Activated naive CD4-positive, alpha-beta T cell treated with anti-CD3 and anti-CD28 coated beads, Interleukin-2, amount 10 ng/mL, durations not matched to agents 7 days and 5 days (primary cell): ENCODE results near the gene USP21.

Source experiments
- CTCF ChIA-PET: fragments of 350-600 bp; sonication (Branson Sonifier 250); formaldehyde crosslinking; loops from one replicate; lab custom pipeline; 2021; ENCODE audit warnings: antibody characterized with exemption; lab: Charles Lee
- DNase-seq: peaks from one replicate; pipeline ENCODE4 v3.0.0-alpha.2; 2020
- H3K27ac Mint-ChIP-seq: one replicate; pipeline ENCODE4 v1.8.0; 2021; ENCODE audit warnings: mild to moderate bottlenecking, moderate library complexity, mixed read lengths
- H3K27me3 Mint-ChIP-seq: one replicate; pipeline ENCODE4 v1.8.0; 2021; ENCODE audit warnings: mild to moderate bottlenecking, mixed read lengths
- H3K36me3 Mint-ChIP-seq: one replicate; pipeline ENCODE4 v1.8.0; 2021; ENCODE audit warnings: mixed read lengths
- H3K4me1 Mint-ChIP-seq: one replicate; pipeline ENCODE4 v1.8.0; 2021; ENCODE audit warnings: mixed read lengths
- H3K4me3 Mint-ChIP-seq: one replicate; pipeline ENCODE4 v1.8.0; 2021; ENCODE audit warnings: mild to moderate bottlenecking, moderate library complexity, mixed read lengths
- H3K9me3 Mint-ChIP-seq: one replicate; pipeline ENCODE4 v1.8.0; 2021; ENCODE audit warnings: mixed read lengths

Gene USP21

DNA sequence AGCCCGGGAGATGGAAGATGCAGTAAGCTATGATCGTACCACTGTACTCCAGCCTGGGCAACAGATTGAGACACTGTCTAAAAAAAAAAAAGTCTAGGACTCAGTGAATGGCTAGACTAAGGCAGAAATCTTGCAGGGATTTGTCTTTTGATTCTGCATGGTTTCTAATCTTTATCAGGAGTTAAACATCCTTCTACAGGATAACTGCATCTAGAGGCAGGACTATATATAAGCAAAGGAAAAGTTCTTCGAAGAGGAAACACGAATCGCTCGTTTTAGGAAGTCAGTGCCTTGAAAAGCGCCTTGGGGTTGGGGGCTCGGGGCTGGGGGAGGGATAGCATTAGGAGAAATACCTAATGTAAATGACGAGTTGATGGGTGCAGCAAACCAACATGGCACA is 6.1 kb upstream of the USP21 start:
- H3K9me3 Mint-ChIP-seq, result no peaks in the 10 kb centered on the region
- peaks cover 30% of the 10 kb centered on the region for H3K4me1 Mint-ChIP-seq
- H3K4me3 Mint-ChIP-seq, result peak overlapping the region; percentile 90
- H3K27me3 Mint-ChIP-seq, result no peaks in the 10 kb centered on the region
- no peak for DNase-seq
- peak overlapping the region; percentile 99 for H3K27ac Mint-ChIP-seq
- peaks cover 22% of the 10 kb centered on the region for H3K36me3 Mint-ChIP-seq
- CTCF ChIA-PET, result interaction anchor here (0.6 to 2.5 kb wide), 3 partner anchors 13 to 82 kb away, joined by 4 to 7 read pairs (median 4); partner anchors contain the start of gene PPOX

DNA sequence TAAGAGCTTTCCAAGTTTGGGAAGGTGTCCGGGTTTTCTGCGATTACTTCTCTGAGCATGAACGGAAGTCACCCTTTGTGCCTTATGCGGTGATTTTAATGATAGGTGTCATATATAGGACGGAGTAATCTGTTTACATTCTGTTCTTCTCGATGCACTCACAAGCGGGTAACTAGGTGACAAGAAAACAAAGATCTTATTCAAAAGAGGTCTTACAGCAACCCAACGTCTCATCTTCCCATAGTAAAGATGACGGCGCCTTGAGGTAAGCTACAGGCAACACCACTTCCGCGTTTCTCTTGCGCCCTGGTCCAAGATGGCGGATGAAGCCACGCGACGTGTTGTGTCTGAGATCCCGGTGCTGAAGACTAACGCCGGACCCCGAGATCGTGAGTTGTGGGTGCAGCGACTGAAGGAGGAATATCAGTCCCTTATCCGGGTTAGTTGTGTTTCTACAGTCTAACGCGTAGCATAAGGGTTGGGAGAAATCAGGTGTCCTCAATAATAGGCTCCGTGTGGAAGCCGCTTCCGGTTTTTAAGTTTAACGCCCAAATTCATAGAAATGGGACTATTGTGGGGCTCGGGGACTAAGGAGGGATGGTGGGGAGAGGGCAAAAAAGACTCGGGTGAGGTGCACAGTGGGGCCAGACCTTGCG is 5.5 kb upstream of the USP21 start, which contains the start of gene UFC1:
Gene UFC1, plus strand, starts transcription at position 297 of the 656 bp plus-strand sequence. Its CDS starts 20 bp downstream, at position 317.
- Mint-ChIP-seq H3K4me1 (peaks cover 36% of the 10 kb centered on the region), H3K36me3 (peaks cover 28% of the 10 kb centered on the region), H3K4me3 (peak within 1 kb of the TSS; percentile 90), H3K27ac (peak within 1 kb of the TSS; percentile 99), H3K27me3 (no peaks in the 10 kb centered on the region), H3K9me3 (no peaks in the 10 kb centered on the region)
- CTCF ChIA-PET, result interaction anchor here (0.6 to 2.5 kb wide), 4 partner anchors 10 to 83 kb away, joined by 3 to 7 read pairs (median 4); partner anchors contain the start of gene PPOX
- peak; percentile 90 for DNase-seq

DNA sequence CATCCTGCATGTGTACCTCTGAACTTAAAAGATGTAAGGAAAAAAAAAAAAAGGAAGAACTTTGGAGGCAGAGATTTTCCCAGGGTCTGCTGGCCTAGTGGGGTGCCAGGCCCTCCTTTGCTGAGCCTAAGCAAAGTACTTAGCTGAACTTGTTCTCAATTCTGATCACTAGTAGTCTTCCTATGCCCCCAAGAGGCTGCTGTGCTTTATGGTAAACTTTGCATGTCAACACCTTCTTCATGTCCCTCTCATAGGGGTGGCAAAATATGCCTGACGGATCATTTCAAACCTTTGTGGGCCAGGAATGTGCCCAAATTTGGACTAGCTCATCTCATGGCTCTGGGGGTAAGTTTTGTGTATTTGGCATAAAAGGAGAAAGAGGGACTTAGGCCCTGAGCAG is 1.4 kb upstream of the USP21 start:
- Mint-ChIP-seq H3K27me3 (no peaks in the 10 kb centered on the region), H3K4me1 (peaks cover 59% of the 10 kb centered on the region), H3K27ac (no peak overlapping the region), H3K4me3 (peak overlapping the region; percentile 89), H3K9me3 (no peaks in the 10 kb centered on the region), H3K36me3 (peaks cover 50% of the 10 kb centered on the region)
- no peak for DNase-seq
- CTCF ChIA-PET, result interaction anchor here (1.3 to 3.7 kb wide), 7 partner anchors 8 to 224 kb away, joined by 3 to 24 read pairs (median 4); partner anchors contain the start of gene PPOX

DNA sequence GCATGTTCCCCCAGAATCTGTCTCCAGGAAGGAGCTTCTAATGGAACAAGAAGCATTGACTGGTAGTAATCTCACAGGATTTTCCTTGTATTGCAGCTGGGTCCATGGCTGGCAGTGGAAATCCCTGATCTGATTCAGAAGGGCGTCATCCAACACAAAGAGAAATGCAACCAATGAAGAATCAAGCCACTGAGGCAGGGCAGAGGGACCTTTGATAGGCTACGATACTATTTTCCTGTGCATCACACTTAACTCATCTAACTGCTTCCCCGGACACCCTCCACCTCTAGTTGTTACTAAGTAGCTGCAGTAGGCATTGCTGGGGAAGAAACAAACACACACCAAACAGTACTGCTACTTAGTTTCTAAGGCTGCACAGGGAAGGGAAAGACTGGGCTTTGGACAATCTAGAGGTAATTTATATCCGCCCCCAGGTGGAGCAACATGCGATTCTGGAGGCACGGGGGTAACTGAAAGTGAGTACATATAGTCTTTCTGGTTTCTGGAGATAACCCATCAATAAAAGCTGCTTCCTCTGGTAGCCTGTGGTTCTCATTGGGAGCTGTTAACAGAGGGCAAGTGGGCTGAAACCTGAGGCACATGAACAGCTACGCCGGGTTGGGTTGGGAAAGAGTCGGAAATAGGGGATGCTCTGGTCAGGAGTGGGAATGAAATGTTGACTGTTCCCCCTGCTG is 837 bp upstream of the USP21 start:
- Mint-ChIP-seq H3K9me3 (no peaks in the 10 kb centered on the region), H3K4me3 (peak overlapping the region; percentile 89), H3K36me3 (peaks cover 55% of the 10 kb centered on the region), H3K27ac (peak overlapping the region; percentile 85), H3K4me1 (peaks cover 57% of the 10 kb centered on the region), H3K27me3 (no peaks in the 10 kb centered on the region)
- CTCF ChIA-PET, result interaction anchor here (1.3 to 1.9 kb wide), 6 partner anchors 8 to 223 kb away, joined by 3 to 6 read pairs (median 4); no protein-coding TSS in a partner anchor
- DNase-seq, result no peak

DNA sequence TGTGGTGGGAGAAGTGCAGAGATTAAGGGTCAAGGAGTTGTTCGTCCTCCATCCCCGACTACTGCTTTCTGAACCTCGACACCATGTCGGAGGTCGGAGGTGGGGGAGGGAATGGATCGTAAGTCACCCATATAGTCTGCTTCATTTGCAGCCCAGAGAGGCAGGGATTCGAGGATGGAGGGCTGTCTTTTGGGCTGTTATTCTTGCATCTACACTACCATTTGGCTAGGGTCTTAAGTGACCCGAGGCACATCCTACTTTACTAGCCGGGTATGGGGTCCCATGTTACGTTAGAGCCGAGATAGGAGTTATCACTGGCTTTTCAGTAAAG is 578 bp downstream of the USP21 start:
- H3K27me3 Mint-ChIP-seq, result no peaks in the 10 kb centered on the region
- H3K27ac Mint-ChIP-seq, result peak overlapping the region; percentile 82
- peaks cover 55% of the 10 kb centered on the region for H3K4me1 Mint-ChIP-seq
- H3K9me3 Mint-ChIP-seq, result no peaks in the 10 kb centered on the region
- no peak for DNase-seq
- peak overlapping the region; percentile 89 for H3K4me3 Mint-ChIP-seq
- peaks cover 56% of the 10 kb centered on the region for H3K36me3 Mint-ChIP-seq
- CTCF ChIA-PET, result interaction anchor here (1.8 kb wide), 1 partner anchor 21 kb away, joined by 3 read pairs; no protein-coding TSS in a partner anchor

DNA sequence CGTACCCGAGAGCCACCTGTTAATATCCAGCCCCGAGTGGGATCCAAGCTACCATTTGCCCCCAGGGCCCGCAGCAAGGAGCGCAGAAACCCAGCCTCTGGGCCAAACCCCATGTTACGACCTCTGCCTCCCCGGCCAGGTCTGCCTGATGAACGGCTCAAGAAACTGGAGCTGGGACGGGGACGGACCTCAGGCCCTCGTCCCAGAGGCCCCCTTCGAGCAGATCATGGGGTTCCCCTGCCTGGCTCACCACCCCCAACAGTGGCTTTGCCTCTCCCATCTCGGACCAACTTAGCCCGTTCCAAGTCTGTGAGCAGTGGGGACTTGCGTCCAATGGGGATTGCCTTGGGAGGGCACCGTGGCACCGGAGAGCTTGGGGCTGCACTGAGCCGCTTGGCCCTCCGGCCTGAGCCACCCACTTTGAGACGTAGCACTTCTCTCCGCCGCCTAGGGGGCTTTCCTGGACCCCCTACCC is 1.4 kb downstream of the USP21 start:
- no peak for DNase-seq
- Mint-ChIP-seq H3K27ac (no peak overlapping the region), H3K36me3 (peaks cover 52% of the 10 kb centered on the region), H3K27me3 (no peaks in the 10 kb centered on the region), H3K4me3 (peak overlapping the region; percentile 89), H3K9me3 (no peaks in the 10 kb centered on the region), H3K4me1 (peaks cover 54% of the 10 kb centered on the region)
- CTCF ChIA-PET, result no interaction called here

DNA sequence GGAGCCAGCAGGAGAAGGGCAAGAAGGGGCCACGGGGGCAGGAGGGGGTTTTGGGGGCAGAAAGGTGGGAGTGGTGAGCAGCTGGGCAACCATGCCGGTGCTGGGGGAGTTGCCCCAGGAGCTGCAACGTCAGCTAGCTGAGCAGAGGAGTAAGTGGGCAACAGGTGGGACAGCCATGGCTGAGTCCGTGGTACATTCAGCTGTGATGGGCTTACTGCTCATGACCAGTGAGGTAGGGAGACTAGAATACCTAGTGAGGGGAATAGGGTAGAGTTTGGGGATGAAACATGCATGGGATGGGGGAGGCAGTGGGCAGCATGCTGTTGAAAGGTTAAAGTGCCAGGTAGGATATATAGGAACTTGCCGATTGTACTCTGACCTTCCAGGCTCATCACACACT is 2.4 kb downstream of the USP21 start:
- DNase-seq, result no peak
- H3K9me3 Mint-ChIP-seq, result no peaks in the 10 kb centered on the region
- peaks cover 56% of the 10 kb centered on the region for H3K4me1 Mint-ChIP-seq
- CTCF ChIA-PET, result no interaction called here
- no peak overlapping the region for H3K27ac Mint-ChIP-seq
- peaks cover 50% of the 10 kb centered on the region for H3K36me3 Mint-ChIP-seq
- no peak overlapping the region for H3K4me3 Mint-ChIP-seq
- H3K27me3 Mint-ChIP-seq, result no peaks in the 10 kb centered on the region

DNA sequence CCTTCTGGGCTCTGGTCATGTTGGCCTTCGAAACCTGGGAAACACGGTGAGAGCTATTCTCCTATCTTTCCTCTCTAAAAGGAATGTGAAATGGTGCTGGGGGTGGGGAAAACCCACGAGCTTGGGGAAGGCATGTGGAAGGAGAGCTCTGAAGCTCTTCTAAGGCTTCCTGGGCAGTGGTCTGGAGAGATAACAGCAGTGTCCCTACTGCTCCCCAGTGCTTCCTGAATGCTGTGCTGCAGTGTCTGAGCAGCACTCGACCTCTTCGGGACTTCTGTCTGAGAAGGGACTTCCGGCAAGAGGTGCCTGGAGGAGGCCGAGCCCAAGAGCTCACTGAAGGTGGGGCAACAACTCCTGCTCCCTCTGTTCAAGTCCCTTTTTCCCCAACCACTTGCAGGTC is 2.8 kb downstream of the USP21 start:
- Mint-ChIP-seq H3K9me3 (no peaks in the 10 kb centered on the region), H3K4me3 (no peak overlapping the region), H3K27me3 (no peaks in the 10 kb centered on the region), H3K4me1 (peaks cover 59% of the 10 kb centered on the region), H3K27ac (no peak overlapping the region), H3K36me3 (peaks cover 48% of the 10 kb centered on the region)
- DNase-seq, result no peak
- CTCF ChIA-PET, result no interaction called here

DNA sequence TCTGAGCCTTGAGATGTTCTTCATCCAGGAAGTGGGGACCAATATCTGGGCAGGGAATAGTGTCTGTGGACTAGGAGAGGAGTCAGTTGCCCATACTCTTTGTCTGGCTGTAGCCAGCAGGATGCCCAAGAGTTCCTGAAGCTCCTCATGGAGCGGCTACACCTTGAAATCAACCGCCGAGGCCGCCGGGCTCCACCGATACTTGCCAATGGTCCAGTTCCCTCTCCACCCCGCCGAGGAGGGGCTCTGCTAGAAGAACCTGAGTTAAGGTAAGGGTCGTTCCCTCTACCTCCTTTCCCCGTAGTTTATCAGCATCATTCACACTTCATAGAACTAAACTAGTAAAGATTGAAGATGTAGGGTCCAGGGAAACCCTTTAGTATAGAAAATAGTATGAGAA is 3.5 kb downstream of the USP21 start:
- CTCF ChIA-PET, result no interaction called here
- Mint-ChIP-seq H3K27ac (no peak overlapping the region), H3K36me3 (peaks cover 42% of the 10 kb centered on the region), H3K27me3 (no peaks in the 10 kb centered on the region), H3K4me1 (peaks cover 60% of the 10 kb centered on the region), H3K4me3 (no peak overlapping the region), H3K9me3 (no peaks in the 10 kb centered on the region)
- no peak for DNase-seq

DNA sequence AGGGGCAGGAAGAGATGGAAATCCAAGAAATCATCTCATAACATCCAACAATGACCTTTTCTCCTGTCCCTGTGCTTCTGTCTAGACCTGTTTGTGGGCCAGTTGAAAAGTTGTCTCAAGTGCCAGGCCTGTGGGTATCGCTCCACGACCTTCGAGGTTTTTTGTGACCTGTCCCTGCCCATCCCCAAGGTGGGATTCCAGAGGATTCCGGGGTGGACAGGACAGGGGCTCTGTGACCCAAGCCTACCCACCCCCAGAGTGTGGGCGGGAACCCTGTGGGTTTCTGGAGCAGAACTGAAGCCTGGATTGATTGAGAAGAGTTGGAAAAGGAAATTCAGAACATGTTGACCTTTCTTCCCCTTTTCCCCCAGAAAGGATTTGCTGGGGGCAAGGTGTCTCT is 4.5 kb downstream of the USP21 start:
- Mint-ChIP-seq H3K4me1 (peaks cover 58% of the 10 kb centered on the region), H3K27me3 (no peaks in the 10 kb centered on the region), H3K4me3 (no peak overlapping the region), H3K9me3 (no peaks in the 10 kb centered on the region), H3K36me3 (peaks cover 35% of the 10 kb centered on the region), H3K27ac (no peak overlapping the region)
- DNase-seq, result no peak
- CTCF ChIA-PET, result interaction anchor here (3.6 kb wide), 1 partner anchor 219 kb away, joined by 28 read pairs; no protein-coding TSS in a partner anchor

DNA sequence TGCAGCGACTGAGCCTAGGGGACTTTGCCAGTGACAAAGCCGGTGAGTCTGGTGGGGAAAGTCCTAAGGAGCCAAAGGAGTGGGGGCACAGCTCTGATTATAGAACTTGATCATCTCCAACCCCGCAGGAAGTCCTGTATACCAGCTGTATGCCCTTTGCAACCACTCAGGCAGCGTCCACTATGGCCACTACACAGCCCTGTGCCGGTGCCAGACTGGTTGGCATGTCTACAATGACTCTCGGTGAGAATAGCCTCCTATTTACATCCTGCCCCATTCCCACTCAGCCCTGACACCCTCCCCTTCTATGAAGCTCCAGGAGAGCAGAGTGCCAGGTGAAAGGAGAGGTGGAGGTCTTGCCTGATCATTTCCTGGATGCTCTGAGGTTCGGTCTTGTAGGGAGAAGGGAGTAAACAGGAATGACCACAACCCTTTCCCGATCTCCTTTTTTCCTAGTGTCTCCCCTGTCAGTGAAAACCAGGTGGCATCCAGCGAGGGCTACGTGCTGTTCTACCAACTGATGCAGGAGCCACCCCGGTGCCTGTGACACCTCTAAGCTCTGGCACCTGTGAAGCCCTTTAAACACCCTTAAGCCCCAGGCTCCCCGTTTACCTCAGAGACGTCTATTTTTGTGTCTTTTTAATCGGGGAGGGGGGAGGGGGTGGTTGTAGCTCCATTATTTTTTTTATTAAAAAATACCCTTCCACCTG is 5.8 kb downstream of the USP21 start:
- Mint-ChIP-seq H3K4me3 (peak overlapping the region; percentile 43), H3K27ac (peak overlapping the region; percentile 97), H3K9me3 (no peaks in the 10 kb centered on the region), H3K36me3 (peaks cover 34% of the 10 kb centered on the region), H3K4me1 (peaks cover 53% of the 10 kb centered on the region), H3K27me3 (no peaks in the 10 kb centered on the region)
- CTCF ChIA-PET, result interaction anchor here (1.0 to 4.2 kb wide), 20 partner anchors 9 to 218 kb away, joined by 3 to 28 read pairs (median 6); partner anchors contain the start of genes CFAP126, NDUFS2, SDHC and TOMM40L
- no peak for DNase-seq

DNA sequence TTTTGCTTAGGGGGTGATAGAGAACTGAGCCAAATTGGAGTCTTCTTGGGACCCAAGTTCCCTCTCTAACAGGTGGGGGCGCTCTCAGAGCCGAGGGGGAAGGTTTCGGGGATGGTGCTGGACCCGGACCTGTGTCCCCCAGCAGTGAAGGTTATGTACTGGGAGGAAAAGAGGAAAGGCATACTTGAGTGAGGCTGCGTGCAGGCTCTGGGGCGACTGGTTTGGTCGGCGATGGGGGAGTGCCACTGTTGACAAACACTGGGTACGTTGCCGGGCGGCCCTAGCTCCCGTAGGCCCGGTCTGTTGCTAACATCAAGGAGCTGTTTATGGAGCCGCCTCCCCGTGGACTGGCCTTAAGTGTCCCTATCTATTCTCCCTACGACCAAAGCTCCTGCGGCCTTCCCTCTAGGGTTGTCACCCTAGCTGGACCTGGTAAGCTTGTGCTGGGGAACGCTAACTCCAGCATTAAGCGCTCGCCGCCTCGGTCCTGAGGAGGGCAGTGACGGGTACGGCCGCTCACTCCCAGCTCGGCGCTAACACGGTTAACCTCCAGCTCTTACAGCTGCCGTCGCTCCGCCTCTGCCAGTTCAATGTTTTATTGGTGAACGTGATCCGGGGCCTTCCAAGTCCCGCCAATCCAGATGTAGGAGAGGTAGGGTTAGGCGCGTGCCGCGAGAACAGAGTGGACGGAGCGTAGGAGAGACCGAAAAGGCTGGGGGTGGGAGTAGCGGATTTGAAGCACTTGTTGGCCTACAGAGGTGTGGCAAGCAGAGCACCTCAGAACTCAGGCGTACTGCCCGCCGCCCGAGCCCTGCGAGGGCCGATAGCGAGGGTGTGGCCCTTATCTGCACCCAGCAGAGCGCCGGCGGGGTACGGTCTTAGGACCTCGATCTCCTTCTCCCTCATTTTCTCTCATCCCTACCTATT is 6.7 kb downstream of the USP21 start, which contains the start of gene PPOX:
Gene PPOX, plus strand, starts transcription at position 685 of the 927 bp plus-strand sequence. CDS start 422 bp downstream, outside the sequence.
- no peaks in the 10 kb centered on the region for H3K27me3 Mint-ChIP-seq
- peak within 1 kb of the TSS; percentile 74 for H3K4me3 Mint-ChIP-seq
- H3K27ac Mint-ChIP-seq, result peak within 1 kb of the TSS; percentile 97
- H3K9me3 Mint-ChIP-seq, result no peaks in the 10 kb centered on the region
- CTCF ChIA-PET, result interaction anchor here (0.9 to 4.2 kb wide), 24 partner anchors 7 to 217 kb away, joined by 3 to 28 read pairs (median 6); partner anchors contain the start of genes APOA2, CFAP126, NDUFS2 and SDHC
- peaks cover 36% of the 10 kb centered on the region for H3K36me3 Mint-ChIP-seq
- peak; percentile 97 for DNase-seq
- peaks cover 45% of the 10 kb centered on the region for H3K4me1 Mint-ChIP-seq
